GM12878 (cell line): Measurements from ENCODE around the gene FANCG. TPM values are rescaled to one million over a fixed set of nuclear protein-coding genes. Genes with fewer than 3 reads are reported as not detected.

ENCODE experiments used
- BACH1 ChIP-seq: fragments of 450-650 bp; IDR thresholded peaks from 2 replicates; pipeline ENCODE4 v1.6.1; 2017; ENCODE audit warnings: mild to moderate bottlenecking, borderline replicate concordance
- CBX3 ChIP-seq: fragments of 200-600 bp; sonication (generic); IDR thresholded peaks from 2 replicates; pipeline ENCODE4 v1.6.1; 2016; ENCODE audit warnings: low read depth, borderline replicate concordance
- EED ChIP-seq: sonication (generic); IDR thresholded peaks from 2 replicates; pipeline ENCODE4 v1.6.1; 2016; ENCODE audit warnings: antibody characterized with exemption, low read depth
- IRF4 ChIP-seq: IDR thresholded peaks from 2 replicates; pipeline ENCODE4 v1.6.1; 2011; ENCODE audit warnings: low read depth, low read length
- JUNB ChIP-seq: IDR thresholded peaks from 2 replicates; pipeline ENCODE4 v1.6.1; 2016; ENCODE audit warnings: antibody characterized with exemption, mild to moderate bottlenecking
- JUND ChIP-seq: IDR thresholded peaks from 2 replicates; pipeline ENCODE4 v1.6.1; 2012; ENCODE audit warnings: low read depth, mild to moderate bottlenecking, low read length, improper control_type of control experiment, moderate library complexity
- MYB ChIP-seq: fragments of 150-350 bp; IDR thresholded peaks from 2 replicates; pipeline ENCODE4 v1.6.1; 2014; ENCODE audit warnings: mild to moderate bottlenecking, low read depth, low read length, borderline replicate concordance
- NFIC ChIP-seq: IDR thresholded peaks from 2 replicates; pipeline ENCODE4 v1.6.1; 2012; ENCODE audit warnings: low read depth, mild to moderate bottlenecking, inconsistent platforms, low read length, moderate library complexity
- PML ChIP-seq: IDR thresholded peaks from 2 replicates; pipeline ENCODE4 v1.6.1; 2012; ENCODE audit warnings: low read length, inconsistent platforms
- POLR2AphosphoS2 ChIP-seq: IDR thresholded peaks from 2 replicates; pipeline ENCODE4 v1.6.1; 2011; ENCODE audit warnings: low read depth, mild to moderate bottlenecking, low read length, improper control_type of control experiment, moderate library complexity
- POLR2AphosphoS5 ChIP-seq: IDR thresholded peaks from 2 replicates; pipeline ENCODE4 v1.6.1; 2011; ENCODE audit warnings: mild to moderate bottlenecking, low read length, inconsistent platforms
- RUNX3 ChIP-seq: IDR thresholded peaks from 2 replicates; pipeline ENCODE4 v1.6.1; 2012; ENCODE audit warnings: low read length, inconsistent platforms
- ZZZ3 ChIP-seq: IDR thresholded peaks from 2 replicates; pipeline ENCODE4 v1.6.1; 2011; ENCODE audit warnings: low read depth; ENCODE audit not compliant: control insufficient read depth, insufficient read length
- polyA plus RNA-seq, 11 experiments: library from polyadenylated mRNA; depleted of rRNA in 4 of 11; unstranded in 6 of 11; stranded (reverse) in 5 of 11; fragments of >200 nt; fragmentation: Nextera tagmentation in 4 of 11; fragmentation: Illumina TruSeq in 1 of 11; extraction: Ambion mirVana in 4 of 11; extraction: Trizol in 1 of 11; gene quantifications; 1 replicate in 1 of 11; 2 replicates in 10 of 11; pipeline versions ENCODE4 v1.2.1 to v1.2.3, GENCODE V29; 2011 to 2016; ENCODE audit warnings: inconsistent platforms in 2 of 11, missing spikeins in 2 of 11, low read depth in 1 of 11
- total RNA-seq, 4 experiments: library from RNA; depleted of rRNA in 3 of 4; stranded (reverse); fragments of >200 nt in 3 of 4; fragmentation: Illumina TruSeq in 1 of 4; extraction: Trizol in 1 of 4; gene quantifications; 2 replicates each; pipeline versions ENCODE4 v1.2.1 to v1.2.3, GENCODE V29; 2013 to 2021
- TF ChIP-seq, protein P1 (sequence below): fragments of 150-350 bp; IDR thresholded peaks from 2 replicates; pipeline ENCODE4 v1.6.1; 2016; ENCODE audit warnings: low read depth, low read length
- TF ChIP-seq, protein P2 (sequence below): fragments of 450-650 bp; IDR thresholded peaks from 2 replicates; pipeline ENCODE4 v1.6.1; 2017; ENCODE audit warnings: antibody characterized with exemption, mild to moderate bottlenecking, moderate library complexity
- TF ChIP-seq, protein P3 (sequence below): fragments of 450-650 bp; IDR thresholded peaks from 2 replicates; pipeline ENCODE4 v1.6.1; 2018; ENCODE audit warnings: mild to moderate bottlenecking, low read depth, moderate library complexity; ENCODE audit not compliant: partially characterized antibody
- TF ChIP-seq, protein P4 (sequence below): fragments of 450-650 bp; IDR thresholded peaks from 2 replicates; pipeline ENCODE4 v1.6.1; 2017; ENCODE audit warnings: mild to moderate bottlenecking, moderate library complexity

FANCG gene
- total and polyA plus RNA-seq, 10 of the 15 experiments (the other 5 are each of a cell fraction or from before 2014, with no cell fraction given) = 16.4 to 78.7 (median 45.4) TPM

DNA sequence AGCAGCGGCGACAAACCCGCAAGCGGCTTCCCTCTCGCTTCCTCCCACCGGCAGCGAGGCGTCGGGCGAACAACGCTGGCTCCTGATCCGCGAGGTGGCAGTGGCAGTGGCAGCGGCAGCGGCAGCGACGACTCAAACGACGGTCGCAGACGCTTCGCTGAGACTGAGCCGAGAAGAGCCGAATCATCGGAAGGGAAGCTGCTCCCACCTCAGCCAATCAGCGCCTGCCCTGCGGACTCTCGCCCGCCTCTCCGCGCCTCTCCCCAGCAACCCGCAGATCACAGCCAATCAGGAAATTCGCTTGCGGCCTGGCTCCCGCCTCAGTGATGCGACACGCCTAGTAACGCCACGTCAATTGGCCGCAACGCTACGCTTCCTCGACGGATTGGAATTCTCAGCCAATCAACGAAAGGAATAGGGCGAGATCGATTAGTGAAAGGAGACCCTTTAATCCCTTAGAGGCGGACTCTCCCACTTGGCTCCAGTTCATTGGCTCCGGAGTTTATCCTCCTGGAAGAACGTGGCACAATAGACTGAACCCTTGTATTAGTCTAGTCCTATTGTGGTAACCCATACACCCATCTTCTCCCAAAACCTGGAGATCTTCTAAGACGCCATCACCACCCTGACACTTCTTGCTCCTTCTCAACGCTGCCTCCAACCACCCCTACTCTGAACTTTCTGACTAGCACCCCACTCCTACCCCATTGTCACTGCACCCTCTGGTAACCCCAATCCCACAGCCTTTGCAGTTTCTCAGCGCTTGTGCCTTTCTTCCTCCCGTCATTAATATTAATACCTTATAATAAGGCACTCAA, 7.1 kb downstream of the FANCG start, which contains the start of gene VCP (continued):
- TF ChIP-seq, protein P1, sequence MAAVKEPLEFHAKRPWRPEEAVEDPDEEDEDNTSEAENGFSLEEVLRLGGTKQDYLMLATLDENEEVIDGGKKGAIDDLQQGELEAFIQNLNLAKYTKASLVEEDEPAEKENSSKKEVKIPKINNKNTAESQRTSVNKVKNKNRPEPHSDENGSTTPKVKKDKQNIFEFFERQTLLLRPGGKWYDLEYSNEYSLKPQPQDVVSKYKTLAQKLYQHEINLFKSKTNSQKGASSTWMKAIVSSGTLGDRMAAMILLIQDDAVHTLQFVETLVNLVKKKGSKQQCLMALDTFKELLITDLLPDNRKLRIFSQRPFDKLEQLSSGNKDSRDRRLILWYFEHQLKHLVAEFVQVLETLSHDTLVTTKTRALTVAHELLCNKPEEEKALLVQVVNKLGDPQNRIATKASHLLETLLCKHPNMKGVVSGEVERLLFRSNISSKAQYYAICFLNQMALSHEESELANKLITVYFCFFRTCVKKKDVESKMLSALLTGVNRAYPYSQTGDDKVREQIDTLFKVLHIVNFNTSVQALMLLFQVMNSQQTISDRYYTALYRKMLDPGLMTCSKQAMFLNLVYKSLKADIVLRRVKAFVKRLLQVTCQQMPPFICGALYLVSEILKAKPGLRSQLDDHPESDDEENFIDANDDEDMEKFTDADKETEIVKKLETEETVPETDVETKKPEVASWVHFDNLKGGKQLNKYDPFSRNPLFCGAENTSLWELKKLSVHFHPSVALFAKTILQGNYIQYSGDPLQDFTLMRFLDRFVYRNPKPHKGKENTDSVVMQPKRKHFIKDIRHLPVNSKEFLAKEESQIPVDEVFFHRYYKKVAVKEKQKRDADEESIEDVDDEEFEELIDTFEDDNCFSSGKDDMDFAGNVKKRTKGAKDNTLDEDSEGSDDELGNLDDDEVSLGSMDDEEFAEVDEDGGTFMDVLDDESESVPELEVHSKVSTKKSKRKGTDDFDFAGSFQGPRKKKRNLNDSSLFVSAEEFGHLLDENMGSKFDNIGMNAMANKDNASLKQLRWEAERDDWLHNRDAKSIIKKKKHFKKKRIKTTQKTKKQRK = peak; percentile 92
- TF ChIP-seq, protein P2, sequence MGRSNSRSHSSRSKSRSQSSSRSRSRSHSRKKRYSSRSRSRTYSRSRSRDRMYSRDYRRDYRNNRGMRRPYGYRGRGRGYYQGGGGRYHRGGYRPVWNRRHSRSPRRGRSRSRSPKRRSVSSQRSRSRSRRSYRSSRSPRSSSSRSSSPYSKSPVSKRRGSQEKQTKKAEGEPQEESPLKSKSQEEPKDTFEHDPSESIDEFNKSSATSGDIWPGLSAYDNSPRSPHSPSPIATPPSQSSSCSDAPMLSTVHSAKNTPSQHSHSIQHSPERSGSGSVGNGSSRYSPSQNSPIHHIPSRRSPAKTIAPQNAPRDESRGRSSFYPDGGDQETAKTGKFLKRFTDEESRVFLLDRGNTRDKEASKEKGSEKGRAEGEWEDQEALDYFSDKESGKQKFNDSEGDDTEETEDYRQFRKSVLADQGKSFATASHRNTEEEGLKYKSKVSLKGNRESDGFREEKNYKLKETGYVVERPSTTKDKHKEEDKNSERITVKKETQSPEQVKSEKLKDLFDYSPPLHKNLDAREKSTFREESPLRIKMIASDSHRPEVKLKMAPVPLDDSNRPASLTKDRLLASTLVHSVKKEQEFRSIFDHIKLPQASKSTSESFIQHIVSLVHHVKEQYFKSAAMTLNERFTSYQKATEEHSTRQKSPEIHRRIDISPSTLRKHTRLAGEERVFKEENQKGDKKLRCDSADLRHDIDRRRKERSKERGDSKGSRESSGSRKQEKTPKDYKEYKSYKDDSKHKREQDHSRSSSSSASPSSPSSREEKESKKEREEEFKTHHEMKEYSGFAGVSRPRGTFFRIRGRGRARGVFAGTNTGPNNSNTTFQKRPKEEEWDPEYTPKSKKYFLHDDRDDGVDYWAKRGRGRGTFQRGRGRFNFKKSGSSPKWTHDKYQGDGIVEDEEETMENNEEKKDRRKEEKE = no peak
- TF ChIP-seq RUNX3 (peak; percentile 29; the same call in 1 of the 2 replicates), PML (no peak), ZZZ3 (no peak), POLR2AphosphoS2 (peak; percentile 91), MYB (no peak), POLR2AphosphoS5 (peak; percentile 92), NFIC (no peak), CBX3 (no peak), IRF4 (no peak), JUNB (no peak), JUND (no peak), BACH1 (peak; percentile 35), EED (peak; percentile 38; the same call in 1 of the 2 replicates)
- TF ChIP-seq, protein P3, sequence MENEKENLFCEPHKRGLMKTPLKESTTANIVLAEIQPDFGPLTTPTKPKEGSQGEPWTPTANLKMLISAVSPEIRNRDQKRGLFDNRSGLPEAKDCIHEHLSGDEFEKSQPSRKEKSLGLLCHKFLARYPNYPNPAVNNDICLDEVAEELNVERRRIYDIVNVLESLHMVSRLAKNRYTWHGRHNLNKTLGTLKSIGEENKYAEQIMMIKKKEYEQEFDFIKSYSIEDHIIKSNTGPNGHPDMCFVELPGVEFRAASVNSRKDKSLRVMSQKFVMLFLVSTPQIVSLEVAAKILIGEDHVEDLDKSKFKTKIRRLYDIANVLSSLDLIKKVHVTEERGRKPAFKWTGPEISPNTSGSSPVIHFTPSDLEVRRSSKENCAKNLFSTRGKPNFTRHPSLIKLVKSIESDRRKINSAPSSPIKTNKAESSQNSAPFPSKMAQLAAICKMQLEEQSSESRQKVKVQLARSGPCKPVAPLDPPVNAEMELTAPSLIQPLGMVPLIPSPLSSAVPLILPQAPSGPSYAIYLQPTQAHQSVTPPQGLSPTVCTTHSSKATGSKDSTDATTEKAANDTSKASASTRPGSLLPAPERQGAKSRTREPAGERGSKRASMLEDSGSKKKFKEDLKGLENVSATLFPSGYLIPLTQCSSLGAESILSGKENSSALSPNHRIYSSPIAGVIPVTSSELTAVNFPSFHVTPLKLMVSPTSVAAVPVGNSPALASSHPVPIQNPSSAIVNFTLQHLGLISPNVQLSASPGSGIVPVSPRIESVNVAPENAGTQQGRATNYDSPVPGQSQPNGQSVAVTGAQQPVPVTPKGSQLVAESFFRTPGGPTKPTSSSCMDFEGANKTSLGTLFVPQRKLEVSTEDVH = no peak
- TF ChIP-seq, protein P4, sequence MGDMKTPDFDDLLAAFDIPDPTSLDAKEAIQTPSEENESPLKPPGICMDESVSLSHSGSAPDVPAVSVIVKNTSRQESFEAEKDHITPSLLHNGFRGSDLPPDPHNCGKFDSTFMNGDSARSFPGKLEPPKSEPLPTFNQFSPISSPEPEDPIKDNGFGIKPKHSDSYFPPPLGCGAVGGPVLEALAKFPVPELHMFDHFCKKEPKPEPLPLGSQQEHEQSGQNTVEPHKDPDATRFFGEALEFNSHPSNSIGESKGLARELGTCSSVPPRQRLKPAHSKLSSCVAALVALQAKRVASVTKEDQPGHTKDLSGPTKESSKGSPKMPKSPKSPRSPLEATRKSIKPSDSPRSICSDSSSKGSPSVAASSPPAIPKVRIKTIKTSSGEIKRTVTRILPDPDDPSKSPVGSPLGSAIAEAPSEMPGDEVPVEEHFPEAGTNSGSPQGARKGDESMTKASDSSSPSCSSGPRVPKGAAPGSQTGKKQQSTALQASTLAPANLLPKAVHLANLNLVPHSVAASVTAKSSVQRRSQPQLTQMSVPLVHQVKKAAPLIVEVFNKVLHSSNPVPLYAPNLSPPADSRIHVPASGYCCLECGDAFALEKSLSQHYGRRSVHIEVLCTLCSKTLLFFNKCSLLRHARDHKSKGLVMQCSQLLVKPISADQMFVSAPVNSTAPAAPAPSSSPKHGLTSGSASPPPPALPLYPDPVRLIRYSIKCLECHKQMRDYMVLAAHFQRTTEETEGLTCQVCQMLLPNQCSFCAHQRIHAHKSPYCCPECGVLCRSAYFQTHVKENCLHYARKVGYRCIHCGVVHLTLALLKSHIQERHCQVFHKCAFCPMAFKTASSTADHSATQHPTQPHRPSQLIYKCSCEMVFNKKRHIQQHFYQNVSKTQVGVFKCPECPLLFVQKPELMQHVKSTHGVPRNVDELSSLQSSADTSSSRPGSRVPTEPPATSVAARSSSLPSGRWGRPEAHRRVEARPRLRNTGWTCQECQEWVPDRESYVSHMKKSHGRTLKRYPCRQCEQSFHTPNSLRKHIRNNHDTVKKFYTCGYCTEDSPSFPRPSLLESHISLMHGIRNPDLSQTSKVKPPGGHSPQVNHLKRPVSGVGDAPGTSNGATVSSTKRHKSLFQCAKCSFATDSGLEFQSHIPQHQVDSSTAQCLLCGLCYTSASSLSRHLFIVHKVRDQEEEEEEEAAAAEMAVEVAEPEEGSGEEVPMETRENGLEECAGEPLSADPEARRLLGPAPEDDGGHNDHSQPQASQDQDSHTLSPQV = no peak
